ENCODE results near the gene BTN2A1.

DNA sequence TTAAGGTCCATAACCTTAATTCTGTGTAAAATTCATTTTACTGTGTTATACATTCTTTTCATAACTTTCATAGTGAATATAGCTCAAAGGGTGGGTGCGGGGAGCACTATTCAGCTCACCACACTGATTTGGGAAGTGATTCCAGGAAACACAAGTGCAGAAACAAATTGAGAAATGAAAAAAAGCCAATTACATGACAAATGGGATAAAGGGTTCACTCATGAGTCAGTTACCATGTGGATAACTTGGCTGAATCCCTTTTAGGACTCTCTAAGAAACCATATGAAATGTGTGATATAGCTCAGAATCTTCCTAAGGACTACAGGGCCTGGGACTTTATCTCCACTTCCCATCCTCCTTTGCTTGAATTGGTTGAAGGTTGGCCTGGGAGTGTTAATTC is 3.1 kb upstream of the BTN2A1 start:
- TF ChIP-seq CTCF (IDR thresholded peaks at IDR 0.05 in 2 of 3, conservative IDR thresholded peaks at IDR 0.05 in 1 of 3; ENCODE audit: borderline replicate concordance in 1 of 3, insufficient read depth in 1 of 3, low read depth in 2 of 3, low read length in 2 of 3): no peak
- no peak for TF ChIP-seq POLR2AphosphoS5 (IDR thresholded peaks at IDR 0.05; ENCODE audit: low read depth, low read length)
- TF ChIP-seq POLR2A (IDR thresholded peaks at IDR 0.05; ENCODE audit: borderline replicate concordance, extremely low read depth, insufficient read depth, insufficient read length): no peak
- no peak for TF ChIP-seq YY1 (IDR thresholded peaks at IDR 0.05; ENCODE audit: extremely low read depth, insufficient replicate concordance, low read depth, low read length)
- no peak for TF ChIP-seq SP1 (IDR thresholded peaks at IDR 0.05; ENCODE audit: low read depth)
- no peak for TF ChIP-seq EZH2phosphoT487 (IDR thresholded peaks at IDR 0.05; ENCODE audit: borderline replicate concordance)
- TF ChIP-seq RAD21 (IDR thresholded peaks at IDR 0.05; ENCODE audit: low read depth): no peak
- no peak for TF ChIP-seq SIN3A (IDR thresholded peaks at IDR 0.05; ENCODE audit: low read depth)
- no peak for TF ChIP-seq MAX (IDR thresholded peaks at IDR 0.05)
- TF ChIP-seq EZH2 (IDR thresholded peaks at IDR 0.05): no peak
- no peak for TF ChIP-seq FOSL1 (IDR thresholded peaks at IDR 0.05; ENCODE audit: low read depth)
- no peak for TF ChIP-seq ELF1 (IDR thresholded peaks at IDR 0.05; ENCODE audit: borderline replicate concordance, low read depth)
- TF ChIP-seq, protein P1, sequence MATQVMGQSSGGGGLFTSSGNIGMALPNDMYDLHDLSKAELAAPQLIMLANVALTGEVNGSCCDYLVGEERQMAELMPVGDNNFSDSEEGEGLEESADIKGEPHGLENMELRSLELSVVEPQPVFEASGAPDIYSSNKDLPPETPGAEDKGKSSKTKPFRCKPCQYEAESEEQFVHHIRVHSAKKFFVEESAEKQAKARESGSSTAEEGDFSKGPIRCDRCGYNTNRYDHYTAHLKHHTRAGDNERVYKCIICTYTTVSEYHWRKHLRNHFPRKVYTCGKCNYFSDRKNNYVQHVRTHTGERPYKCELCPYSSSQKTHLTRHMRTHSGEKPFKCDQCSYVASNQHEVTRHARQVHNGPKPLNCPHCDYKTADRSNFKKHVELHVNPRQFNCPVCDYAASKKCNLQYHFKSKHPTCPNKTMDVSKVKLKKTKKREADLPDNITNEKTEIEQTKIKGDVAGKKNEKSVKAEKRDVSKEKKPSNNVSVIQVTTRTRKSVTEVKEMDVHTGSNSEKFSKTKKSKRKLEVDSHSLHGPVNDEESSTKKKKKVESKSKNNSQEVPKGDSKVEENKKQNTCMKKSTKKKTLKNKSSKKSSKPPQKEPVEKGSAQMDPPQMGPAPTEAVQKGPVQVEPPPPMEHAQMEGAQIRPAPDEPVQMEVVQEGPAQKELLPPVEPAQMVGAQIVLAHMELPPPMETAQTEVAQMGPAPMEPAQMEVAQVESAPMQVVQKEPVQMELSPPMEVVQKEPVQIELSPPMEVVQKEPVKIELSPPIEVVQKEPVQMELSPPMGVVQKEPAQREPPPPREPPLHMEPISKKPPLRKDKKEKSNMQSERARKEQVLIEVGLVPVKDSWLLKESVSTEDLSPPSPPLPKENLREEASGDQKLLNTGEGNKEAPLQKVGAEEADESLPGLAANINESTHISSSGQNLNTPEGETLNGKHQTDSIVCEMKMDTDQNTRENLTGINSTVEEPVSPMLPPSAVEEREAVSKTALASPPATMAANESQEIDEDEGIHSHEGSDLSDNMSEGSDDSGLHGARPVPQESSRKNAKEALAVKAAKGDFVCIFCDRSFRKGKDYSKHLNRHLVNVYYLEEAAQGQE (IDR thresholded peaks at IDR 0.05; ENCODE audit: low read depth): no peak
- no peak for TF ChIP-seq ATF3 (IDR thresholded peaks at IDR 0.05)
